H1 (cell line): ENCODE measurements around the gene GGT7. TPM values are rescaled to one million over a fixed set of nuclear protein-coding genes. Genes with fewer than 3 reads are reported as not detected.

Experiments used
- BRCA1 ChIP-seq: IDR thresholded peaks from 2 replicates; pipeline ENCODE4 v1.6.1; 2012; ENCODE audit warnings: low read depth, low read length, improper control_type of control experiment
- CHD7 ChIP-seq: fragments of 300-600 bp; sonication (generic); IDR thresholded peaks from 2 replicates; pipeline ENCODE4 v1.7.1; 2012; ENCODE audit warnings: low read length, moderate library complexity, mild to moderate bottlenecking, inconsistent platforms; ENCODE audit not compliant: insufficient replicate concordance
- CTCF ChIP-seq, 3 experiments: IDR thresholded peaks; 1 replicate in 2 of 3; 2 replicates in 1 of 3; pipeline versions ENCODE4 v1.5.1 to v1.6.1; 2011; ENCODE audit warnings: low read length in 3 of 3, mild to moderate bottlenecking in 3 of 3, inconsistent platforms in 2 of 3, low read depth in 1 of 3, moderate library complexity in 1 of 3; ENCODE audit not compliant: insufficient read depth in 1 of 3; ENCODE audit errors: control extremely low read depth in 1 of 3
- EGR1 ChIP-seq: IDR thresholded peaks from 2 replicates; pipeline ENCODE4 v1.6.1; 2011; ENCODE audit warnings: low read depth, low read length, borderline replicate concordance
- JUND ChIP-seq: IDR thresholded peaks from 2 replicates; pipeline ENCODE4 v1.6.1; 2011; ENCODE audit warnings: mild to moderate bottlenecking, improper control_type of control experiment, low read length
- PHF8 ChIP-seq: fragments of 200-600 bp; sonication (generic); conservative IDR thresholded peaks from 2 replicates; pipeline ENCODE4 v1.7.1; 2012; ENCODE audit warnings: low read depth, mild to moderate bottlenecking, inconsistent platforms, low read length, moderate library complexity
- RFX5 ChIP-seq: IDR thresholded peaks from 2 replicates; pipeline ENCODE4 v1.6.1; 2011; ENCODE audit warnings: low read depth, low read length, improper control_type of control experiment, borderline replicate concordance
- RNF2 ChIP-seq: fragments of 200-900, 300-1000 bp; sonication (generic); IDR thresholded peaks from 2 replicates; pipeline ENCODE4 v1.7.1; 2016; ENCODE audit warnings: borderline replicate concordance, low read depth, mild to moderate bottlenecking, antibody characterized with exemption, low read length; ENCODE audit not compliant: poor library complexity, severe bottlenecking; ENCODE audit errors: missing control alignments
- polyA plus RNA-seq, 7 experiments: library from polyadenylated mRNA; depleted of rRNA in 3 of 7; stranded (reverse) in 5 of 7; unstranded in 2 of 7; fragments of >200 nt in 5 of 7; fragments of 200-250 nt in 2 of 7; gene quantifications; 1 replicate in 5 of 7; 2 replicates in 1 of 7; 4 replicates in 1 of 7; pipeline versions ENCODE4 v1.2.1 to v1.2.3, GENCODE V29; 2011 to 2013; ENCODE audit warnings: missing spikeins in 2 of 7, mixed read lengths in 2 of 7
- total RNA-seq: library from RNA; stranded (reverse); fragmentation: NEBNext Ultra II Directional; extraction: Animal tissue kit (Norgen Biotek cat#: 25700); gene quantifications from 2 replicates; pipeline ENCODE4 v1.2.1, GENCODE V29; 2021

The GGT7 gene
- total and polyA plus RNA-seq, 2 of the 8 experiments (the other 6 are each of a cell fraction or from before 2014, with no cell fraction given): 20.2 to 25.5 TPM

GRCh38 chr20:34874094-34874654 is 1.5 kb upstream of the GGT7 start (continued):
- TF ChIP-seq CTCF (IDR thresholded peaks at IDR 0.05; ENCODE audit: control extremely low read depth in 1 of 3, insufficient read depth in 1 of 3, low read depth in 1 of 3, low read length in 3 of 3) (peak; percentile 61 to 92 (median 89)), BRCA1 (no peak), JUND (no peak), EGR1 (no peak), RNF2 (no peak), PHF8 (no peak), CHD7 (no peak), RFX5 (no peak)
